ENCODE results near the gene SDK1.
"Not testable (repeated sequence)": the region's sequence is repeated elsewhere in the genome, so short reads cannot be mapped to it uniquely, and the experiment has no call there.

The SDK1 gene

DNA sequence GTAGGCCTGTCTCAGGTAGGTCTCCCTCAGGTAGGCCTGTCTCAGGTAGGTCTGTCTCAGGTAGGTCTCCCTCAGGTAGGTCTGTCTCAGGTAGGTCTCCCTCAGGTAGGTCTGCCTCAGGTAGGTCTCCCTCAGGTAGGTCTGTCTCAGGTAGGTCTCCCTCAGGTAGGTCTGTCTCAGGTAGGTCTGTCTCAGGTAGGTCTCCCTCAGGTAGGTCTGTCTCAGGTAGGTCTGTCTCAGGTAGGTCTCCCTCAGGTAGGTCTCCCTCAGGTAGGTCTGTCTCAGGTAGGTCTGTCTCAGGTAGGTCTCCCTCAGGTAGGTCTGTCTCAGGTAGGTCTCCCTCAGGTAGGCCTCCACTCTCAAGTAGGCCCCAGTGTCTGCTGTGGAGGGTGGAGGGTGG is 281.1 kb downstream of the SDK1 start:
- DNase-seq (ENCODE audit: low read depth), result not testable (repeated sequence)

DNA sequence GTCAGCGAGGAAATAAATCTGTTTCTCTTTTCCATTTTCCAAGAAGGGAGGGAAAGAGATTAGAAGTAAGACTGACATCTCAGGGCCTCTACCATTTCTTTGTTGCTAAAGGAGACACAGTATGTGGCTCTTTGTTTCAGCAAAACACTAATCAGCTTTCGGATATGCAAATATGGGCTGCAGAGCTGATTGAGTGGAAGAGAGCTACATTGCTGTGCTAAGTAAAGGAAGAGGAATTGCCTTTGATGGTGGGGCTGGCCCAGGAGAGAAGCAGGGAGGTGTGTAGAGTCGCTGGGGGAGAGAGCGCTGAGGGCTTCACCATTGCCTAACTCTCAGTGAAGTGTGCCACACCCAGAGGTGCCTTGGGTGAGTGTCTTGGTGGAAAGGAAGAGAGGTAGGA is 284.8 kb downstream of the SDK1 start:
- no peak for DNase-seq (ENCODE audit: low read depth)

DNA sequence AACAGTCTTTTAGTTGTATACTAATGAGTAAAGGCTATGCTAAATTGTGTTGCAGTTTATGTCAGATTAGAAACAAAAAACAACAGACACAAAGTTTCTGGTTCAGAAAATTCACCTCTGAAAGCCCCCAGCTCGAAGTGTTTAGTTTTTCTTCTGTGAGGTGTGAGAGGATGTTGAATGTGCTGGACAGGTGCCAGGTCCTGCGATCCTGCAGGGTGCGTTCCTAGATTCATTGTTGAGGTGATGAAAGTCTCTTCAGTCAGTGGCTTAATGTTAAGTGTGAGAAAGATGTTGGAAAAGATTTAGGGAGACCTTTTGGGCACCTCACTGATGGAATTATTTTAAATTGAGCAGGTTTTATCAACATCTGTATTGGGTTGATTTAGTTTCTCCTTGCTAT is 287.3 kb downstream of the SDK1 start:
- no peak for DNase-seq (ENCODE audit: low read depth)

GRCh38 chr7:3589752-3590151 is 288.7 kb downstream of the SDK1 start:
- no peak for DNase-seq (ENCODE audit: low read depth)

DNA sequence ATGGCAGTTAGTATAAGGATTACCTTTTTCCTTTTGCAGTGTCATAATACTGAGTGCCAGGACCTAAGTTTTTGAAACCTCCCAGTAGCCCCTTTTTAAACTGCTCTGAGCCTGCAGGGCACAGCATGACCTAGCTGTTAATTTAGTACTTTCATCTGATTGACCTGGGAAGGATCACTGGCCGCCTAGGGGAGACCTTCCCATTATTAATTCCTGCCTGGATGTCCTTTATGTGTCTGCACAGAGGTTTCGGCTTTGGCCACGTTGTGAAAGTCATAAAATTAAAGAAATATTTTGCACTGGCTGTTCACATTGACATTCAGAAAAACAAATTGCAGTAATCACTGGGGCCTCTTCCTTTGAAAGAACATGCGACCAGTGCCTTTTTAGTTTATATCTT is 290.2 kb downstream of the SDK1 start:
- no peak for DNase-seq (ENCODE audit: low read depth)

DNA sequence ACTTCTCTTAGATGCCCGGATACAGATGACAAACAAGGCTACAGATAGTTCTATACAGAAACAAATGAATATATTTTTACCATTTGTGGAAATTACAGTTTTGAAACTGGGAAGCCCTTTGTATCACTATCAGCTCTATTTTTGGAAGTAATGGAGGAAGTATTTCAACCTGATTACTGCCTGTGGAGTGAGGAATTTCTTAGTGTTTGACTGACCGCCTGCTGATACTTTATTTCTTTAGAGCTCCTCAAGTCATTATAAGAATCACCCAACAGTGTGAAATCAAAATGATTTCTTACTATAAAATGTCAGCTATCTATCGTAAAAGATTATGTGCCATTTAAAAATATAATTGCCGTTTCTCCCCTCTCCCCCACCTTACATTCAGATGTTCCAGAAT is 290.9 kb downstream of the SDK1 start:
- no peak for DNase-seq (ENCODE audit: low read depth)

DNA sequence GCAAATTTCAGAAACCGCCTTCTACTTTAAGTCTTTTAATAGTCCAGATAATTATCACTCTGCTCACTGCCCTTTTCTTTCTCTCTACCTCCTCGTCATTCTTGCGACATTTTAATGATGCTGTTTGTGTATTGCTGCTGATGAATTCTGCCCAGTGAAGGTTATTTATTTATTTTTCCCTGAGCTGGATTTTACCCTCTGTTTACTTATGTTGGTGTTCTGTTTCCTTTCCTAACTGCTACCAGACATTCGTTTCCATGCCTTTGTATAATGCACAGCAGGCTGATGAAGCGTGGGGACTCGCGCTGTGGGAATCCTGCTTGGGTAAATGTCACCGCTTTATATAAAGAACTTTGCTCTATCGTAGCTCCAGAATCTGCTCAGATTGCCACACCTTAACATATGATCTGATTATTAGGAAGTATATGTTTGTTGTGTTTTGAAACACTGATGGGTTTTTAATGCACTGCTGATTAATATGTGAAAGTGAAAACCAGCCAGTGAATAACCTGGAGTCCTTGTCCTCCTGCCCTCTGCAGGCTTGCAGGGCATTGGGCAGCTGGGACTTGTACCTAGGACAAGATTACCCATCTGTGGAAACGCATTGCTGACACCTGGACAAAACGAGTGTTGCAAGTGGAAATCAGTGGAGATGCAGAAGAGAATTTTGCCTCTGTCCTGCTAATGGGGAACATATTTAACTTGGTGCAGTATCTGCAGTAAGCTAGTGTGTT is 291.5 kb downstream of the SDK1 start:
- DNase-seq (ENCODE audit: low read depth), result no peak

DNA sequence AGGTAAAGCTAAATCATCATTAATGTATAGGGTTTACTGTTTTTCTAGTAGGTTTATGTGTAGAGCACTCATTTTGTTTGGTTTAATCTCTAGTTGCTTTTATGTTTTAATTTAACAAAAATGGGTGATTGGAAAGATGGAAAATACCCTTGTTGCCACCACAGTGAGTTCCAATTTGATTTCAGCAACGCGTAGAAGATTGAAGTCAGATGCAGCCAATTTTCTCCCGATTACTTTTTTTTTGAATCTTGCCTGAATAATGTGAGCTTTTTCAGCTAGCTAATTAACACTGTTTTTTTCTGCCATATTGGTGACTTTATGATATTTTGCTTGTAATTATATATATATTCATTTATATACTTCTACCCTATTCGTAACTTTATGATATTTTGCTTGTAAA is 293.8 kb downstream of the SDK1 start:
- no peak for DNase-seq (ENCODE audit: low read depth)

DNA sequence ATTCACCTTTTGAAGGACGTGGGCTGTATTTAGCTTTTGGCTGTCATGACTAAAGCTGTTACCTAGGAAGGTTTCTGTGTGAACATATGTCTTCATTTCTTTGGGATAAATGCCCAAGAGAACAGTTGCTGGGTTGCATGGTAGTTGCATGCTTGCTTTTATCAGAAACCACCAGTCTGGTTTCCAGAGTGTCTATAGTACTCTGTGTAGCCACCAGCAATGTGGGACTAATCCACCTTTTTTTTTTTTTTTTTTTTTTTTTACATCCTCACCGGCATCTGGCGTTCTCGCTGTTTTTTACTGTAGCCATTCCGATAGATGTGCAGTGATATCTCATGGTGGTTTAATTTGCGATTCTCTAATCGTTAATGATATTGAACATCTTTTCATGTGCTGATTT is 297.8 kb downstream of the SDK1 start:
- DNase-seq (ENCODE audit: low read depth), result no peak

DNA sequence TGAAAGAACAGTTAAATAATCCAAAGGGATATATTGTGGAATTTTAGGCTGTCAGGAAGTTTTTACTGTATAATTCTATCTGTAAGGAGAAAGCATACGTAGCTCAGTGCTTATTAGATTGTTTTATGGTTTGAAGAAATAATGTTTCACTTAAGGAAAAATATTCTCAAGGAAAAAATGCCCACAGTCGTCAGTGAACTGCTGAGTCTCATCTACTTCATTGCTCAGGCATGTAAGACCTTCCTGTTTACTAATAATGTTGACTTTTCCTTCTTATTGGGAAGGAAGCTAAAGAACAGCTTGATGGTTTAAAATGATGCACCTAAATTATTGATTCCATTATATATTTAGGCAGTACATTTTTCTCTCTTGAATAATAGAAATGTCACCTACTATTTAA is 304.2 kb downstream of the SDK1 start:
- DNase-seq (ENCODE audit: low read depth), result no peak

DNA sequence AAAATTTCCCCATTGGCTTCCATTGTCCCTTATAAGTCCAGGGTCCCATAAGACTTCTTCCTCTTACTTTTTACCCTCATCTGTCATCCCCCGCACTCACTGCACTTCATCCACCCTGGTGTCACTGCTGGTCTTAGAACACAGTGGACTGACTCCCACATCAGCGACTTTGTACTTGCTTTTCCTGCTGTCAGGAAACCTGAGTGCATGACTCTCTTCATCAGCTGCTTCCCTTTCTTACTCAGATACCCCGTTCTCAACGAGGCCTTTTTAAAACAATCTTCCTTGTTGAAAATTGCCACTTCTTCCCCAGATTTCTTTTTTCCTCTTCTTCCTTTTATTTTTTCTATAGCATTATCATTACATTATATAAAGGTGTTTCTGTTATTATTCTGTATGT is 305.4 kb downstream of the SDK1 start:
- DNase-seq (ENCODE audit: low read depth), result no peak

DNA sequence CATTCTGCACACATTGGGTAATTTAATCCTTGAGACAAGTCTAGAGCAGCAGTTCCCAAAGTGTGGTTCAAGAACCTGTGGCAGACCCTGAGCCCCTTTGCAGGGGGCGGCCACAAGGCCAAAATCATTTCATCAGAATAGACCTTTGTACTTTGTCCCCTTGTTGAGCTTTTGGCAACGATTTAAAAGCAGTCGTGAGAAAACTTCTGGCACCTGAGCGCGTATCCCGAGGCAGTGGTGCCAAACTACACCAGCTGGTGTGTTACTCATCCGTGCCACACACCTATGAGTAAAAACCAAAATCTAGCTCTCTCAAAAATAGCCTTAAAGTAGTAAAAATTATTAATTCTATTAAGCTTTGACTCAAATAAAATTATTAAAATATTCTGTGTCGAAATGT is 306.8 kb downstream of the SDK1 start:
- DNase-seq (ENCODE audit: low read depth), result no peak

GRCh38 chr7:3616306-3616705 is 315.3 kb downstream of the SDK1 start:
- DNase-seq (ENCODE audit: low read depth), result no peak

GRCh38 chr7:3630081-3630480 is 329.0 kb downstream of the SDK1 start:
- DNase-seq (ENCODE audit: low read depth), result no peak

GRCh38 chr7:3634396-3634795 is 333.3 kb downstream of the SDK1 start:
- no peak for DNase-seq (ENCODE audit: low read depth)

DNA sequence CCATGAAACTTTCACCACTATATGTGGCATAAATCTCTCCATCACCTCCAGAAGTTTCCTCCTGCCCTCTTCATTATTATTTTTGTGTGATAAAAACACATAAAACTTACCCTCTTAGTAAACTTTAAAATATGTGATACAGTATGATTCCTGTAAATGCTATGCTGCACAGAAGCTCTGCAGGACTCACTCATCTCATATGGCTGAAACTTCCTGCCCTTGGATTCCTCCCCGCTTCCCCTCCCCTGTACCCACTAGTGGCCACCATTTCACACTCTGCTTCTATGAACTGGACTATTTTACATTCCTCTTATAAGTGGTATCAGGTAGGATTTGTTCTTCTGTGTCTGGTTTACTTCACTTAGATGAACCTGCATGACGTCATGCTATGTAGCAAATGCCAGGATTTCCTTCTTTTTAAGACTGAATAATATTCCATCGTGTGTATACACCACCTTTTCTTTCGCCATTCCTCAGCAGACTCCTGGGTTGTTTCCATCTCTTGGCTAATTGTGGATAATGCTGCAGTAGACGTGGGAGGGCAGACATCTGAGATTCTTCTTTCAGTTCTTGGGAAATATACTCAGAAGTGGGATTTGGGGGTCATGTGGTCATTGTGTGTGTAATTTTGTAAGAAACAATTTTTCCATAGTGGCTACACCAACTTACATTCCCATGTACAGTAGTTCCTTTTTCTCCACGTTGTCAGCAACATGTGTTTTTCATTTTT is 335.2 kb downstream of the SDK1 start:
- DNase-seq (ENCODE audit: low read depth), result no peak

DNA sequence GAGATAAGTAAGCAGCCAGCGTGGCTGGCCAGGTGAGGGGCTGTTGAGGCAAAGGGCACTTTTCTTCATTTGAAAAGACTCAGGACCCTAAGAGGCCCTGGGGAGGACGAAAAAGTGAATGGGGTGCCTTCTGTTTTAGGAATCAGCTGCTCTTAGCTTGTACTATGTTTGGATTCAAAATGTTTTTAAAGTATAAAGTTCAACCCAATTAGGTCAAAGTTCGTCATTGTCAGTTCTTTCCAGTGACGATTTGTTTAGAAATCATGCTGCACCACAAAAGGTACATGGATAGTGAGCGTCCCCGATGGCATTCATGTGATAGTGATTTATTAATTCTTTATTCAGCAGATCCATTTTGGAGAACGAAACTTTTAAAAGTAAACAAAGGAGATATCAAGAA is 338.2 kb downstream of the SDK1 start:
- no peak for DNase-seq (ENCODE audit: low read depth)

- DNase-seq (ENCODE audit: low read depth), result no peak
Observed at GRCh38 chr7:3641582-3641981, 340.5 kb downstream of the SDK1 start.

DNA sequence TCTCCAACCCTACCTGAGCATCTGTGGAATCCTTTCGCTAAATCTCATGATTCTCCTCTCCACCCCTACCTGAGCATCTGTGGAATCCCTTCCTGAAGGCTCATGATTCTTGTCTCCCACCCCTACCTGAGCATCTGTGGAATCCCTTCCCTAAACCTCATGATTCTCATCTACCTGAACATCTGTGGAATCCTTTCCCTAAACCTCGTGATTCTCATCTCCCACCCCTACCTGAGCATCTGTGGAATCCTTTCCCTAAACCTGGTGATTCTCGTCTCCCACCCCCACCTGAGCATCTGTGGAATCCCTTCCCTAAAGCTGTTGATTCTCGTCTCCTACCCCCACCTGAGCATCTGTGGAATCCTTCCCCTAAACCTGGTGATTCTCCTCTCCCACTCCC is 342.0 kb downstream of the SDK1 start:
- DNase-seq (ENCODE audit: low read depth), result no peak

- DNase-seq (ENCODE audit: low read depth), result no peak
Observed at GRCh38 chr7:3648276-3648675, 347.2 kb downstream of the SDK1 start.

DNA sequence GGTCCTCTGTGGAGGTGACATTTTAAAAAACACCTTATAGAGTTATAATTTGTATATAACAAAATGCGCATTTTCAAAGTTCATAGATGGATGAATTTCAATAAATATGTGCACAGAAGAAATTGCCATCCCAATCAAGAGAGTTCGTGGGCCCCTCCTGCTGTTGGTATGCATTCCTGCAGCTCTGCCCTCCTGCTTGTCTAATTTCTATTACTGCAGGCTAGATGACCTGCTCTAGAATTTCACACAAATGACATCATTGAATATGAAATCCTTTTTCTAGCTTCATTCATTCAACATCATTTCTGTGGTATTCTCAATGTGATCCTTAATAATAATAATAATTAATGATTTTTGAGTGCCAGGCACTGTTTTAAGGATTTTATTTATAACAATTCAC is 348.2 kb downstream of the SDK1 start:
- DNase-seq (ENCODE audit: low read depth), result no peak

DNA sequence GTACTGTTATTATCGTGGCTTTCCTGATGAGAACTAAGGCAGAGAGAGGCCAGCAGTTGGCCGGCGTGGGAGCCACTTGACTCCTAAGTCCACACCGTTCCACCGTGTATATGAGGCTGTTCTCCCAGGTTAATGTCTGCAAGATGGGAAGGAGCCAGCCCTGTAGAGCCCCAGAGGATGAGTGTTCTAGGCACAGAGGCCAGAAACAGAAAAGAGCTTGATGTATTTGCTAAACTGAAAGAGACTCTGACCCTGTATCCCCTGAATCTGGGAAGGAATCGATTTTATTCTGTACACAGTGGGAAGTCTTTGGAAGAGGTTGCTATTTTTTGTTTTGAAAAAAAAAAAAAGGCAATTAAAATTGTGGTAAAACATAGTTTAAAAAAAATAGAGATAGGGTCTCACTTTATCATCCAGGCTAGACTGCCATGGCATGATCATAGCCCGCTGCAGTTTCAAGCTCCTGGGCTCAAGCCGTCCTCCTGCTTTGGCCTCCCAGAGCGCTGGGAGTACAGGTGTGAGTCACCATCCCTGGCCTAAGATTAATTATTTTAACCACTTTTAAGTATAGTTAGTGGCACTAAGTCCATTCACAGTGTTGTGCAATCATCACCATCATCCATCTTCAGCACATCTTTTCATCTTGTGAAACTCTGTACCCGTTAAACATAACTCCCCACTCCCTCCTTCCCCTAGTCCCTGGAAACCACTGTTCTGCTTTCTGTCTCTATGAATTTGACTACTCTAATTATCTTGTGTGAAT is 348.8 kb downstream of the SDK1 start:
- DNase-seq (ENCODE audit: low read depth), result no peak

- DNase-seq (ENCODE audit: low read depth), result no peak
Observed at GRCh38 chr7:3650844-3651243, 349.8 kb downstream of the SDK1 start.
